PC-3 (cell line): Measurements from ENCODE around the gene LLGL2. TPM values are rescaled to one million over a fixed set of nuclear protein-coding genes. Genes with fewer than 3 reads are reported as not detected.

Source experiments
- ATAC-seq: fragments of 200-7000 bp; cut with Tn5 transposase; 2 replicates; pipeline ENCODE4 v1.9.1; 2020; ENCODE audit warnings: mild to moderate bottlenecking, moderate library complexity
- BruUV-seq: library from RNA; stranded (reverse); fragments of 400-500 nt; replicated peaks from 2 replicates; lab custom pipeline; 2021; lab: Mats Ljungman, UMichigan
- CTCF ChIA-PET: fragments of 300-600 bp; sonication (Branson Sonifier 250); formaldehyde crosslinking; loops from one replicate; lab custom pipeline; 2022; ENCODE audit warnings: antibody characterized with exemption; lab: Charles Lee
- POLR2A ChIA-PET: fragments of 300-600 bp; sonication (Branson Sonifier 250); formaldehyde crosslinking; loops from one replicate; lab custom pipeline; 2022; ENCODE audit warnings: antibody characterized with exemption; ENCODE audit not compliant: unreplicated experiment; lab: Charles Lee
- DNase-seq: peaks from one replicate; pipeline ENCODE4 v3.0.0-alpha.2; 2015
- H2AFZ ChIP-seq: fragments of 300-600 bp; sonication (generic); 2 replicates; pipeline ENCODE4 v1.6.0; 2016; ENCODE audit warnings: antibody characterized with exemption, low read length
- H3F3A ChIP-seq: fragments of 300-600 bp; sonication (generic); one replicate; pipeline ENCODE4 v1.6.0; 2017; ENCODE audit warnings: antibody characterized with exemption, low read length, control low read depth, mild to moderate bottlenecking; ENCODE audit not compliant: unreplicated experiment
- H3K27ac ChIP-seq: fragments of 300-600 bp; sonication (generic); 2 replicates; pipeline ENCODE4 v1.5.1; 2016; ENCODE audit warnings: mild to moderate bottlenecking, low read length
- H3K27me3 ChIP-seq: fragments of 300-600 bp; sonication (generic); 2 replicates; pipeline ENCODE4 v1.6.1; 2016; ENCODE audit warnings: low read length, mixed read lengths
- H3K36me3 ChIP-seq: fragments of 300-600 bp; sonication (generic); 2 replicates; pipeline ENCODE4 v1.6.1; 2016; ENCODE audit warnings: low read depth, mixed run types, low read length, mixed read lengths
- H3K4me1 ChIP-seq: fragments of 300-600 bp; sonication (generic); 2 replicates; pipeline ENCODE4 v1.5.1; 2016; ENCODE audit warnings: low read length; ENCODE audit not compliant: insufficient read depth
- H3K4me2 ChIP-seq: fragments of 300-600 bp; sonication (generic); 2 replicates; pipeline ENCODE4 v1.6.0; 2016; ENCODE audit warnings: low read length
- H3K4me3 ChIP-seq: fragments of 300-600 bp; sonication (generic); 2 replicates; pipeline ENCODE4 v1.5.1; 2016; ENCODE audit warnings: mild to moderate bottlenecking, low read length, mixed read lengths
- H3K79me2 ChIP-seq: fragments of 300-600 bp; sonication (generic); 2 replicates; pipeline ENCODE4 v1.6.1; 2017; ENCODE audit warnings: low read length, mixed read lengths
- H3K9ac ChIP-seq: fragments of 300-600 bp; sonication (generic); 2 replicates; pipeline ENCODE4 v1.6.0; 2016; ENCODE audit warnings: mild to moderate bottlenecking, low read length
- H3K9me2 ChIP-seq: fragments of 300-600 bp; sonication (generic); replicated peaks from 2 replicates; pipeline ENCODE4 v1.6.1; 2016; ENCODE audit warnings: mixed run types, low read length, mixed read lengths
- H3K9me3 ChIP-seq: fragments of 300-600 bp; sonication (generic); 2 replicates; pipeline ENCODE4 v1.6.1; 2016; ENCODE audit warnings: low read length, mixed read lengths
- H4K20me1 ChIP-seq: fragments of 300-600 bp; sonication (generic); 2 replicates; pipeline ENCODE4 v1.6.1; 2016; ENCODE audit warnings: low read length, mixed read lengths
- CTCF ChIP-seq: fragments of 300-600 bp; sonication (generic); conservative IDR thresholded peaks from 2 replicates; pipeline ENCODE4 v1.5.1; 2017; ENCODE audit warnings: antibody characterized with exemption, low read depth, mild to moderate bottlenecking, low read length
- EZH2 ChIP-seq: fragments of 300-600 bp; sonication (generic); IDR thresholded peaks from one replicate; pipeline ENCODE4 v1.6.1; 2017; ENCODE audit warnings: antibody characterized with exemption, mild to moderate bottlenecking, low read length; ENCODE audit not compliant: unreplicated experiment
- EZH2phosphoT487 ChIP-seq: fragments of 300-600 bp; sonication (generic); IDR thresholded peaks from 2 replicates; pipeline ENCODE4 v1.6.1; 2018; ENCODE audit warnings: mild to moderate bottlenecking, antibody characterized with exemption, low read length, borderline replicate concordance
- intact Hi-C: fragments of 100-400 bp; cut with micrococcal nuclease; formaldehyde crosslinking; loops from 2 replicates; pipeline ENCODE4 v1.9.0; 2023
- total RNA-seq: library from RNA; depleted of rRNA; stranded (reverse); fragments of >200 nt; gene quantifications from 2 replicates; pipeline ENCODE4 v1.2.3, GENCODE V29; 2014

LLGL2 gene
- total RNA-seq, 1 experiment from 2014 or later = 92.9 TPM

GRCh38 chr17:75587675-75588595, 62.4 kb downstream of the LLGL2 start, which contains the start of gene MYO15B:
Gene MYO15B (plus strand): TSS chr17:75587800. CDS start chr17:75588058, 258 bp downstream.
- TF ChIP-seq CTCF (no peak), EZH2phosphoT487 (no peak), EZH2 (no peak)
- Histone ChIP-seq H3F3A (no peaks in the 10 kb centered on the region), H3K4me1 (peaks cover 10% of the 10 kb centered on the region), H3K27ac (no peak within 1 kb of the TSS), H3K27me3 (no peaks in the 10 kb centered on the region), H3K9me3 (no peaks in the 10 kb centered on the region), H2AFZ (peak within 1 kb of the TSS; percentile 81), H3K4me3 (peak within 1 kb of the TSS; percentile 54; the same call in 1 of the 2 replicates), H3K9ac (peak within 1 kb of the TSS; percentile 17; the same call in 1 of the 2 replicates), H3K9me2 (no peaks in the 10 kb centered on the region), H4K20me1 (no peaks in the 10 kb centered on the region), H3K36me3 (no peaks in the 10 kb centered on the region), H3K4me2 (peak within 1 kb of the TSS; percentile 88), H3K79me2 (no peaks in the 10 kb centered on the region)
- DNase-seq = no peak
- BruUV-seq = no TSS peak
- ChIA-PET CTCF (no interaction called here), POLR2A (interaction anchor here (0.6 kb wide), 1 partner anchor 12 kb away, joined by 3 read pairs; no protein-coding TSS in a partner anchor)
- no peak for ATAC-seq
- intact Hi-C loops = loop anchor here (2.0 to 10.0 kb wide), 3 partner anchors 61 to 163 kb away; partner anchors contain the start of gene CASKIN2

GRCh38 chr17:75588596-75589011, 63.1 kb downstream of the LLGL2 start:
- Histone ChIP-seq H3K9ac (peak overlapping the region; percentile 17; the same call in 1 of the 2 replicates), H3K4me1 (peaks cover 10% of the 10 kb centered on the region), H3K9me2 (no peaks in the 10 kb centered on the region), H3K36me3 (no peaks in the 10 kb centered on the region), H4K20me1 (no peaks in the 10 kb centered on the region), H3K4me2 (peak overlapping the region; percentile 88), H3K9me3 (no peaks in the 10 kb centered on the region), H3K27me3 (no peaks in the 10 kb centered on the region), H2AFZ (peak overlapping the region; percentile 81), H3K79me2 (no peaks in the 10 kb centered on the region), H3K4me3 (peak overlapping the region; percentile 54), H3K27ac (no peak overlapping the region), H3F3A (no peaks in the 10 kb centered on the region)
- ATAC-seq (peak; percentile 4), DNase-seq (no peak)
- intact Hi-C loops = loop anchor here (1.0 to 10.0 kb wide), 4 partner anchors 45 to 164 kb away; partner anchors contain the start of genes CASKIN2 and SMIM5
- POLR2A ChIA-PET = no interaction called here
- CTCF ChIA-PET = no interaction called here
- TF ChIP-seq EZH2 = no peak
- no peak for TF ChIP-seq EZH2phosphoT487
- no peak for TF ChIP-seq CTCF
- no TSS peak for BruUV-seq
